IMR-90 (cell line): ENCODE data around the gene BTBD18. TPM values are rescaled to one million over a fixed set of nuclear protein-coding genes. Genes with fewer than 3 reads are reported as not detected.

Source experiments
- ATAC-seq: fragments of 200-7000 bp; cut with Tn5 transposase; 2 replicates; pipeline ENCODE4 v1.9.1; 2020; ENCODE audit warnings: low read depth, mild to moderate bottlenecking, moderate library complexity
- BruUV-seq: library from RNA; stranded (reverse); fragments of 400-500 nt; replicated peaks from 2 replicates; lab custom pipeline; 2021; lab: Mats Ljungman, UMichigan
- CTCF ChIA-PET: fragments of 300-600 bp; formaldehyde crosslinking; extraction: SDS; loops from one replicate; lab custom pipeline; 2021; ENCODE audit warnings: antibody characterized with exemption; lab: Yijun Ruan, JAX
- POLR2A ChIA-PET: fragments of 300-600 bp; sonication (Branson Sonifier 250); formaldehyde crosslinking; loops from one replicate; lab custom pipeline; 2022; ENCODE audit warnings: antibody characterized with exemption; ENCODE audit not compliant: unreplicated experiment; lab: Charles Lee
- DNase-seq: peaks from one replicate; pipeline ENCODE4 v3.0.0; 2013
- H2AFZ ChIP-seq: replicated peaks from 2 replicates; pipeline ENCODE3; 2013; ENCODE audit warnings: low read length, mild to moderate bottlenecking; ENCODE audit not compliant: poor library complexity
- H2AK5ac ChIP-seq: 2 replicates; pipeline ENCODE4 v1.6.1; 2013; ENCODE audit warnings: low read depth, low read length, inconsistent platforms
- H2AK9ac ChIP-seq: replicated peaks from 2 replicates; pipeline ENCODE3; 2013; ENCODE audit warnings: mild to moderate bottlenecking, low read depth, low read length, moderate library complexity; ENCODE audit not compliant: poor library complexity
- H2BK120ac ChIP-seq: 2 replicates; pipeline ENCODE4 v1.6.1; 2013; ENCODE audit warnings: low read depth, low read length, inconsistent platforms
- H2BK15ac ChIP-seq: 3 replicates; pipeline ENCODE4 v1.6.1; 2013; ENCODE audit warnings: low read depth, low read length, inconsistent platforms
- H2BK20ac ChIP-seq: 2 replicates; pipeline ENCODE4 v1.6.1; 2013; ENCODE audit warnings: low read depth, mild to moderate bottlenecking, inconsistent platforms, low read length, moderate library complexity
- H2BK5ac ChIP-seq: 2 replicates; pipeline ENCODE4 v1.6.1; 2013; ENCODE audit warnings: mild to moderate bottlenecking, low read depth, low read length, inconsistent platforms; ENCODE audit not compliant: poor library complexity, severe bottlenecking
- H3K14ac ChIP-seq: replicated peaks from 2 replicates; pipeline ENCODE4 v1.6.1; 2013; ENCODE audit warnings: low read depth, low read length, inconsistent platforms
- H3K18ac ChIP-seq: 2 replicates; pipeline ENCODE4 v1.6.1; 2013; ENCODE audit warnings: low read depth, low read length, control low read depth
- H3K23ac ChIP-seq: 2 replicates; pipeline ENCODE4 v1.6.1; 2013; ENCODE audit warnings: low read depth, low read length, inconsistent platforms
- H3K27ac ChIP-seq: 2 replicates; pipeline ENCODE4 v1.5.1; 2013; ENCODE audit warnings: mild to moderate bottlenecking, control low read depth, low read length; ENCODE audit not compliant: insufficient read depth
- H3K27me3 ChIP-seq: 2 replicates; pipeline ENCODE4 v1.6.1; 2013; ENCODE audit warnings: low read length; ENCODE audit not compliant: control insufficient read depth, insufficient read depth
- H3K36me3 ChIP-seq: 2 replicates; pipeline ENCODE4 v1.6.1; 2013; ENCODE audit warnings: low read length, mixed read lengths; ENCODE audit not compliant: control insufficient read depth, insufficient read depth
- H3K4ac ChIP-seq: 2 replicates; pipeline ENCODE4 v1.6.1; 2013; ENCODE audit warnings: low read depth, low read length, inconsistent platforms
- H3K4me1 ChIP-seq: 2 replicates; pipeline ENCODE4 v1.6.1; 2013; ENCODE audit warnings: low read length, mixed read lengths; ENCODE audit not compliant: control insufficient read depth, insufficient read depth
- H3K4me2 ChIP-seq: 2 replicates; pipeline ENCODE4 v1.6.1; 2013; ENCODE audit warnings: low read depth, mild to moderate bottlenecking, control low read depth, low read length, moderate library complexity
- H3K4me3 ChIP-seq: 2 replicates; pipeline ENCODE4 v1.5.1; 2013; ENCODE audit warnings: low read depth, mild to moderate bottlenecking, control low read depth, low read length, moderate library complexity; ENCODE audit not compliant: insufficient read depth
- H3K56ac ChIP-seq: 2 replicates; pipeline ENCODE4 v1.6.1; 2013; ENCODE audit warnings: low read length, inconsistent platforms; ENCODE audit not compliant: insufficient read depth; ENCODE audit errors: extremely low read depth
- H3K79me1 ChIP-seq, 2 experiments: 2 replicates each; pipeline ENCODE4 v1.6.1; 2013; ENCODE audit warnings: low read length in 2 of 2, inconsistent platforms in 1 of 2, low read depth in 1 of 2
- H3K9ac ChIP-seq: 2 replicates; pipeline ENCODE4 v1.6.1; 2013; ENCODE audit warnings: low read depth, low read length, control low read depth
- H3K9me1 ChIP-seq: 2 replicates; pipeline ENCODE4 v1.6.1; 2013; ENCODE audit warnings: low read length, inconsistent platforms; ENCODE audit not compliant: insufficient read depth
- H3K9me3 ChIP-seq: 2 replicates; pipeline ENCODE4 v1.6.1; 2013; ENCODE audit warnings: low read length; ENCODE audit not compliant: control insufficient read depth, insufficient read depth
- H4K20me1 ChIP-seq: 2 replicates; pipeline ENCODE4 v1.6.1; 2013; ENCODE audit warnings: low read length, inconsistent platforms; ENCODE audit not compliant: insufficient read depth
- H4K5ac ChIP-seq: 2 replicates; pipeline ENCODE4 v1.6.1; 2013; ENCODE audit warnings: mild to moderate bottlenecking, low read depth, low read length, control low read depth
- H4K8ac ChIP-seq, 2 experiments: 2 replicates each; pipeline ENCODE4 v1.6.1; 2013; ENCODE audit warnings: low read depth in 2 of 2, low read length in 2 of 2, control low read depth in 1 of 2, inconsistent platforms in 1 of 2
- H4K91ac ChIP-seq: 2 replicates; pipeline ENCODE4 v1.6.1; 2013; ENCODE audit warnings: low read depth, low read length, inconsistent platforms; ENCODE audit not compliant: insufficient read depth
- CEBPB ChIP-seq: IDR thresholded peaks from 2 replicates; pipeline ENCODE4 v1.6.1; 2012; ENCODE audit warnings: low read depth, low read length, improper control_type of control experiment
- NFE2L2 ChIP-seq: fragments of 150-350 bp; IDR thresholded peaks from 2 replicates; pipeline ENCODE4 v1.6.1; 2016; ENCODE audit warnings: low read depth, mild to moderate bottlenecking, low read length
- WGBS, 2 experiments: methylation state at CpG; one replicate each; pipeline versions ENCODE4 v1.1.5 to v1.1.7; 2013; ENCODE audit warnings: missing lambda C conversion rate in 2 of 2; ENCODE audit not compliant: insufficient read length in 1 of 2; ENCODE audit errors: extremely low coverage in 2 of 2; 5-methylcytosine and 5-hydroxymethylcytosine counted together
- dilution Hi-C: fragments of 300-500 bp; cut with HindIII; formaldehyde crosslinking; loops from one replicate; pipeline ENCODE4 v1.14.3; 2018; ENCODE audit warnings: low sequenced_read_pairs; ENCODE audit not compliant: unreplicated experiment
- in situ Hi-C: fragments of 300-500 bp; cut with MboI; formaldehyde crosslinking; loops from 3 replicates; pipeline ENCODE4 v1.14.3; 2019; ENCODE audit warnings: low sequenced_read_pairs, inconsistent platforms, mixed read lengths
- intact Hi-C: fragments of 100-400 bp; cut with micrococcal nuclease; formaldehyde crosslinking; loops from 2 replicates; pipeline ENCODE4 v1.10.0; 2022
- polyA plus RNA-seq, 3 experiments: library from polyadenylated mRNA; depleted of rRNA; stranded (reverse); fragments of >200 nt; gene quantifications; 2 replicates each; pipeline ENCODE4 v1.2.3, GENCODE V29; 2012; ENCODE audit warnings: low replicate concordance in 1 of 3
- total RNA-seq: library from RNA; depleted of rRNA; stranded (reverse); fragments of >200 nt; gene quantifications from 2 replicates; pipeline ENCODE4 v1.2.3, GENCODE V29; 2012

Gene BTBD18
- total and polyA plus RNA-seq, 2 of the 4 experiments (the other 2 are of a cell fraction): not detected

DNA sequence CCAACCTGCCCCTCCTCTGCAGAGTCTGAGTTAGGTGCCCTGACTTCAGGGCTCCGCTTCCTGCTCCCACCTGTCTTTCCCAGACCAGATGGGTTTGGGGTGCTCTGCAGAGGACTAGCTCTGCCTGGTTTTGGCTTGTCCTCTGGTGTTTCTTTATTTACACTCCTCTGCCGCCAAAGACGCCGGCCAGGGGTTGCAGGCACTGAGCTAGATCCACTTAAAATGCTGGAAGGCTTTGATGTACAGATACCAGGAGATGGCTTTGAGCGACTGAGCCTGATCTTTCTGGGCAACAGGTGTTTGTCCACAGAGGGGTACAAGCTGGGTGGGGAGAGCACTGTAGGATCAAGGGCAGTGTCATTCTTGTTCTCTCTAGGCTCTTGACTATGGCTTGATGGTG is 6.4 kb downstream of the BTBD18 start:
- TF ChIP-seq CEBPB (no peak), NFE2L2 (no peak)
- no peak for ATAC-seq
- no peak overlapping the region for H3K18ac ChIP-seq
- intact Hi-C loops (loop anchor here (10.0 kb wide), 1 partner anchor 540 kb away; no protein-coding TSS in a partner anchor), dilution Hi-C loops (no loop called here), in situ Hi-C loops (loop anchor here (5.0 to 10.0 kb wide), 2 partner anchors 57 to 770 kb away; no protein-coding TSS in a partner anchor)
- no peak overlapping the region for H3K56ac ChIP-seq
- H2BK15ac ChIP-seq: no peak overlapping the region
- no TSS peak for BruUV-seq
- no peak overlapping the region for H3K14ac ChIP-seq
- H4K20me1 ChIP-seq: no peaks in the 10 kb centered on the region
- no peak overlapping the region for H2BK120ac ChIP-seq
- 71% methylated on average over 3 of the region's 5 CpGs; no CpG with 5 or more reads in 1 of the 2 experiments for WGBS, 2 experiments
- ChIA-PET CTCF (no interaction called here), POLR2A (interaction anchor here (0.9 kb wide), 1 partner anchor 16 kb away, joined by 3 read pairs; no protein-coding TSS in a partner anchor)
- peaks cover 22 to 38% of the 10 kb centered on the region in 2 experiments for H3K79me1 ChIP-seq
- peaks cover 35% of the 10 kb centered on the region for H3K36me3 ChIP-seq
- H3K4me1 ChIP-seq: peaks cover 2% of the 10 kb centered on the region; the same call in 1 of the 2 replicates
- H3K23ac ChIP-seq: no peak overlapping the region
- H4K8ac ChIP-seq: no peak overlapping the region
- H3K4me2 ChIP-seq: no peak overlapping the region
- H2BK20ac ChIP-seq: no peak overlapping the region
- H3K9me1 ChIP-seq: 0 out of 2 replicates have a peak, but pooled peaks cover 3% of the 10 kb centered on the region
- no peak overlapping the region for H2AK5ac ChIP-seq
- no peak overlapping the region for H4K5ac ChIP-seq
- H3K27ac ChIP-seq: no peak overlapping the region
- no peaks in the 10 kb centered on the region for H3K9me3 ChIP-seq
- no peak for DNase-seq
- H3K4ac ChIP-seq: no peak overlapping the region
- H3K27me3 ChIP-seq: no peaks in the 10 kb centered on the region
- H3K9ac ChIP-seq: no peak overlapping the region
- H2AK9ac ChIP-seq: no peak overlapping the region
- H2AFZ ChIP-seq: no peak overlapping the region
- no peak overlapping the region for H3K4me3 ChIP-seq
- H2BK5ac ChIP-seq: no peak overlapping the region
- H4K91ac ChIP-seq: no peak overlapping the region
